Measurements from ENCODE around the gene ZBTB39.
A peak's percentile ranks its signal among the peaks of the same experiment; 100 is the strongest.
"Not testable (repeated sequence)": the region's sequence is repeated elsewhere in the genome, so short reads cannot be mapped to it uniquely, and the experiment has no call there.

The ZBTB39 gene

GRCh38 chr12:57027011-57027804 is 20.9 kb upstream of the ZBTB39 start:
- peak overlapping the region; percentile 28 for H3K9ac ChIP-seq (ENCODE audit: low read depth, low read length, poor library complexity, severe bottlenecking)
- no peaks in the 10 kb centered on the region for H4K20me1 ChIP-seq (ENCODE audit: insufficient read depth, low read length, poor library complexity, severe bottlenecking)
- H3K36me3 ChIP-seq (ENCODE audit: insufficient read depth, low read length) = no peaks in the 10 kb centered on the region
- H3F3A ChIP-seq (ENCODE audit: low read depth) = no peaks in the 10 kb centered on the region
- H3K9me3 ChIP-seq (ENCODE audit: insufficient read depth, low read depth, low read length) = no peaks in the 10 kb centered on the region
- no peaks in the 10 kb centered on the region for H3K27me3 ChIP-seq (ENCODE audit: insufficient read depth, low read length, poor library complexity, severe bottlenecking)
- no peak overlapping the region for H3K4me2 ChIP-seq (ENCODE audit: low read depth, low read length, poor library complexity, severe bottlenecking)
- TF ChIP-seq, protein P1, sequence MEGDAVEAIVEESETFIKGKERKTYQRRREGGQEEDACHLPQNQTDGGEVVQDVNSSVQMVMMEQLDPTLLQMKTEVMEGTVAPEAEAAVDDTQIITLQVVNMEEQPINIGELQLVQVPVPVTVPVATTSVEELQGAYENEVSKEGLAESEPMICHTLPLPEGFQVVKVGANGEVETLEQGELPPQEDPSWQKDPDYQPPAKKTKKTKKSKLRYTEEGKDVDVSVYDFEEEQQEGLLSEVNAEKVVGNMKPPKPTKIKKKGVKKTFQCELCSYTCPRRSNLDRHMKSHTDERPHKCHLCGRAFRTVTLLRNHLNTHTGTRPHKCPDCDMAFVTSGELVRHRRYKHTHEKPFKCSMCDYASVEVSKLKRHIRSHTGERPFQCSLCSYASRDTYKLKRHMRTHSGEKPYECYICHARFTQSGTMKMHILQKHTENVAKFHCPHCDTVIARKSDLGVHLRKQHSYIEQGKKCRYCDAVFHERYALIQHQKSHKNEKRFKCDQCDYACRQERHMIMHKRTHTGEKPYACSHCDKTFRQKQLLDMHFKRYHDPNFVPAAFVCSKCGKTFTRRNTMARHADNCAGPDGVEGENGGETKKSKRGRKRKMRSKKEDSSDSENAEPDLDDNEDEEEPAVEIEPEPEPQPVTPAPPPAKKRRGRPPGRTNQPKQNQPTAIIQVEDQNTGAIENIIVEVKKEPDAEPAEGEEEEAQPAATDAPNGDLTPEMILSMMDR (conservative IDR thresholded peaks at IDR 0.05; ENCODE audit: low read length) = no peak
- TF ChIP-seq EZH2phosphoT487 (IDR thresholded peaks at IDR 0.05; ENCODE audit: borderline replicate concordance) = no peak
- peaks cover 37% of the 10 kb centered on the region for H3K4me1 ChIP-seq (ENCODE audit: insufficient read depth, low read length, poor library complexity, severe bottlenecking)
- H3K79me2 ChIP-seq (ENCODE audit: insufficient read depth, low read length) = no peaks in the 10 kb centered on the region
- no peak overlapping the region for H3K4me3 ChIP-seq (ENCODE audit: low read length, poor library complexity, severe bottlenecking)
- H3K9me2 ChIP-seq (replicated peaks; ENCODE audit: low read depth, low read length) = no peaks in the 10 kb centered on the region
- H2AFZ ChIP-seq (ENCODE audit: low read length) = peak overlapping the region; percentile 41; the same call in 1 of the 2 replicates

DNA sequence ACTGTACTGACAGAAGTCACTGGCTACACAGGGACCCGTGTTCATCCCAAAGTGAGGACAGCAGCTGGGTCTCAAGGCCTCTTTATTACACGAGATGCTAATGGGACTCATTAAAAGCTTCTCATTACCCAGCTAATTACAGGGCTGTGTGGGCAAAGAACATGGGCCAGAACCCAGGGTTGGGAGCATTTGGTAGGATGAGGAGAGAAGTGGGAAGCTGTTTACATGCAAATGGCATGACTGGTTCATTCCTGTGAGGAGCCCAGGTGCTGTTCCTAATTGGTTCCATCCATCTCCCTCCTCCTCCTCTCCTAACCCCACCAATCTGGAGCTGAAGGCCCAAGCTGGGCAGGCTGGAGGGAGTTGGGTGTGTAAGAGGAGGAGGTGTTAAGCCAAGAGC is 18.9 kb upstream of the ZBTB39 start:
- Histone ChIP-seq H3K9ac (ENCODE audit: low read depth, low read length, poor library complexity, severe bottlenecking) (no peak overlapping the region), H3K4me1 (ENCODE audit: insufficient read depth, low read length, poor library complexity, severe bottlenecking) (peaks cover 20% of the 10 kb centered on the region), H3K4me3 (ENCODE audit: low read length, poor library complexity, severe bottlenecking) (no peak overlapping the region), H3K79me2 (ENCODE audit: insufficient read depth, low read length) (no peaks in the 10 kb centered on the region), H2AFZ (ENCODE audit: low read length) (no peak overlapping the region), H3K9me2 (replicated peaks; ENCODE audit: low read depth, low read length) (no peaks in the 10 kb centered on the region), H3K4me2 (ENCODE audit: low read depth, low read length, poor library complexity, severe bottlenecking) (no peak overlapping the region), H3F3A (ENCODE audit: low read depth) (no peaks in the 10 kb centered on the region), H3K9me3 (ENCODE audit: insufficient read depth, low read depth, low read length) (no peaks in the 10 kb centered on the region), H4K20me1 (ENCODE audit: insufficient read depth, low read length, poor library complexity, severe bottlenecking) (no peaks in the 10 kb centered on the region), H3K36me3 (ENCODE audit: insufficient read depth, low read length) (no peaks in the 10 kb centered on the region), H3K27me3 (ENCODE audit: insufficient read depth, low read length, poor library complexity, severe bottlenecking) (no peaks in the 10 kb centered on the region)
- no peak for TF ChIP-seq EZH2phosphoT487 (IDR thresholded peaks at IDR 0.05; ENCODE audit: borderline replicate concordance)
- TF ChIP-seq, protein P1 (conservative IDR thresholded peaks at IDR 0.05; ENCODE audit: low read length) = no peak

DNA sequence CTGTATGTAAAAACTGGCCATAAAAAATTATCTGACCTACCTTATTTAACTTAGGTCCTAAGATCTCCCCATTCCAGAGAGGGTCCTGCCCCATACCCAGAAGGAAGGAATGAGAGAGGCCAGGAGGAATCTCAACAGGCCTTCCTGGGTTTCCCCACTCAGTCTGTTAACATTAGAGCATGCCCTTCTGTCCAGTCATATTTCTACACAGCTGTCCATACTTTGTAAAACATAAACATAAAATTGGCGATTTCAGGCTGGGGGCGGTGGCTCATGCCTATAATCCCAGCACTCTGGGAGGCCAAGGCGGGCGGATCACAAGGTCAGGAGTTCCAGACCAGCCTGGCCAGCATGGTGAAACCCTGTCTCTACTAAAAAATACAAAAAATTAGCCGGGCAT is 16.0 kb upstream of the ZBTB39 start:
- H3K4me2 ChIP-seq (ENCODE audit: low read depth, low read length, poor library complexity, severe bottlenecking); H3K27me3 ChIP-seq (ENCODE audit: insufficient read depth, low read length, poor library complexity, severe bottlenecking); H3K36me3 ChIP-seq (ENCODE audit: insufficient read depth, low read length); H4K20me1 ChIP-seq (ENCODE audit: insufficient read depth, low read length, poor library complexity, severe bottlenecking); H3K4me3 ChIP-seq (ENCODE audit: low read length, poor library complexity, severe bottlenecking); H3K79me2 ChIP-seq (ENCODE audit: insufficient read depth, low read length); H3F3A ChIP-seq (ENCODE audit: low read depth); H3K4me1 ChIP-seq (ENCODE audit: insufficient read depth, low read length, poor library complexity, severe bottlenecking); H3K9me2 ChIP-seq (replicated peaks; ENCODE audit: low read depth, low read length); H3K9me3 ChIP-seq (ENCODE audit: insufficient read depth, low read depth, low read length); H2AFZ ChIP-seq (ENCODE audit: low read length); H3K9ac ChIP-seq (ENCODE audit: low read depth, low read length, poor library complexity, severe bottlenecking): not testable (repeated sequence)
